Muscle layer of duodenum (tissue), 2 donors: ENCODE data around the gene PDZD4.

ENCODE experiments used
- H3K27ac ChIP-seq: one replicate; pipeline ENCODE4 v1.7.0; 2013; ENCODE audit warnings: mild to moderate bottlenecking, low read length
- H3K27me3 ChIP-seq: one replicate; pipeline ENCODE4 v1.7.0; 2013; ENCODE audit warnings: low read depth, mild to moderate bottlenecking, control low read depth, low read length
- H3K36me3 ChIP-seq, 2 donors: one replicate each; pipeline ENCODE4 v1.7.0; 2013; ENCODE audit warnings: low read length in 2 of 2, control low read depth in 1 of 2, mild to moderate bottlenecking in 1 of 2; ENCODE audit not compliant: insufficient read depth in 2 of 2, control insufficient read depth in 1 of 2
- H3K4me1 ChIP-seq, 2 donors: one replicate each; pipeline ENCODE4 v1.7.0; 2013; ENCODE audit warnings: low read length in 2 of 2, mild to moderate bottlenecking in 2 of 2, control low read depth in 1 of 2, moderate library complexity in 1 of 2; ENCODE audit not compliant: insufficient read depth in 2 of 2, control insufficient read depth in 1 of 2
- H3K4me3 ChIP-seq, 2 donors: one replicate each; pipeline ENCODE4 v1.7.0; 2013; ENCODE audit warnings: low read length in 2 of 2, low read depth in 1 of 2, mild to moderate bottlenecking in 1 of 2
- H3K9me3 ChIP-seq, 2 donors: one replicate each; pipeline ENCODE4 v1.7.0; 2013; ENCODE audit warnings: low read length in 2 of 2, control low read depth in 1 of 2, mild to moderate bottlenecking in 1 of 2; ENCODE audit not compliant: control insufficient read depth in 1 of 2
- donor health status: healthy.

The PDZD4 gene

DNA sequence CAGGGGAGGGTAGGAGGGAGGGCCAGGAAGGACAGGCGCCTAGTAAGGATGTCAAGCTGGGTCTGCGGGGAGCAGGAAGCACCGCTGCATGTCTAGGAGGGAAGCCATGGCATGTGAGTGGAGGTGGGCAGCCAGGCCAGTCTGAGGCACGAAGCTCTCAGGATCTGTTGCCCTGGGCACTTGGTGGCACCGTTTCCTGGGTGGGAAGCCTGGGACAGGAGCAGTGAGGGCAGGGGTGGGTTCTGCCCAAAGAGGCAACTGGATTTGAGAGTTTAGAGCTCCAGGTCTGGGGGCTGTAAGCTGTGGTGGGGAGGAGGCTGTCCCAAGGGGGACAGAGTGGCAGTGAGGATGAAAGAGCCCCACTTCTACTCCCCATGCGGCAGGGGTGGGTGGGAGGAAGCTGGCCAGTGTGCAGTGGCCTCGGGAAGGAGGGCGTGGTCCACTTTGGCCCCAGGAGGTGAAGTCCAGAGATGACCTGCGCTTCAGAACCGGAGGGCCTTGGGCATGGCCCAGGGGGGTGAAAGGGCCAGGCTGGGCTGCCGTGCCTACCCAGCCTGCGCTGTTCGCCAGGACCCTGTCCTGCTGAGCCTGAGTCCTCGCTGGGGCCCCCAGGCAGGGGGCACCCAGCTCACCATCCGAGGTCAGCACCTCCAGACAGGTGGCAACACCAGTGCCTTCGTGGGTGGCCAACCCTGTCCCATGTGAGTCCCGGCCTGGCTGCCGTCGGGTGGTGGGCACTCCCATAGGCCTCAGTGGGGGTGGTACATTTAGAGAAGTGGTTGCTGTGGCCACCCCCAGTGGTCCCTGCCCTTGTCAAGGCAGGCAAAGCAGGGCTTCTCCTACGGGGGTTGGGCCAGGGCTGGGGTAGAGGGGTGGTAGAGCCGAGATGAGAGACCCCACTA, 57.8 kb downstream of the PDZD4 start:
- no peaks in the 10 kb centered on the region for H3K27me3 ChIP-seq
- peaks cover 0 to 3% of the 10 kb centered on the region in 2 donors for H3K4me1 ChIP-seq
- no peaks in the 10 kb centered on the region for H3K9me3 ChIP-seq
- H3K27ac ChIP-seq = no peak overlapping the region
- no peak overlapping the region for H3K4me3 ChIP-seq
- peaks cover 0 to 13% of the 10 kb centered on the region in 2 donors for H3K36me3 ChIP-seq

DNA sequence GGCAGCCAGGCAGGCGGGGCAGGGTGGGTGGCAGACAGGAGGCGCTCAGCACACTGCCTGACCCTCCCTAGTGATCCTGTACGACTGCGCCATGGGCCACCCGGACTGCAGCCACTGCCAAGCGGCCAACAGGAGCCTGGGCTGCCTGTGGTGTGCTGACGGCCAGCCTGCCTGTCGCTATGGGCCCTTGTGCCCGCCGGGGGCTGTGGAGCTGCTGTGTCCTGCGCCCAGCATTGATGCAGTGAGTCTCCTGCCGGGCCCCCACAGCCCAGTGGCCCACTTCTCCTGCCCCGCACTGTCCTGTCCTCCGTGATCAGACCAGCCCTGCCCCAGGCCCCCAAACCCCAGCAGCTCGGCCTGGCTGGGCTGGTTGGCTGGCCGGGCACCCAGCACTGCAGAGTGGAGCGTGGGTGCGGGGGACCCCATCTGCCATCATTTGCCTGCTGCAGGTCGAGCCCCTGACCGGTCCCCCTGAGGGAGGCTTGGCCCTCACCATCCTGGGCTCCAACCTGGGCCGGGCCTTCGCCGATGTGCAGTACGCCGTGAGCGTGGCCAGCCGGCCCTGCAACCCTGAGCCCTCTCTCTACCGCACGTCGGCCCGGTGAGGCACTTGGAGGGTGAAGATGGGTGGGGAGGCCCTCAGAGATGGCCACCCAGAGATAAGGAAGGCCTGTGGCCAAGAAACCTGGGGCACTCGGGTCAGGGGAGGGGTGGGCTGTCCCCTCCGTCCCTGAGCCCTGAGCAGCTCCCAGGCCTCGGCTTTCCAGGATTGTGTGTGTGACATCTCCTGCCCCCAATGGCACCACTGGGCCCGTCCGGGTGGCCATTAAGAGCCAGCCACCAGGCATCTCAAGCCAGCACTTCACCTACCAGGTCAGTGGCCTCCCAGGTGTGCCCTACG, 58.7 kb downstream of the PDZD4 start:
- no peak overlapping the region for H3K27ac ChIP-seq
- peaks cover 0 to 13% of the 10 kb centered on the region in 2 donors for H3K36me3 ChIP-seq

DNA sequence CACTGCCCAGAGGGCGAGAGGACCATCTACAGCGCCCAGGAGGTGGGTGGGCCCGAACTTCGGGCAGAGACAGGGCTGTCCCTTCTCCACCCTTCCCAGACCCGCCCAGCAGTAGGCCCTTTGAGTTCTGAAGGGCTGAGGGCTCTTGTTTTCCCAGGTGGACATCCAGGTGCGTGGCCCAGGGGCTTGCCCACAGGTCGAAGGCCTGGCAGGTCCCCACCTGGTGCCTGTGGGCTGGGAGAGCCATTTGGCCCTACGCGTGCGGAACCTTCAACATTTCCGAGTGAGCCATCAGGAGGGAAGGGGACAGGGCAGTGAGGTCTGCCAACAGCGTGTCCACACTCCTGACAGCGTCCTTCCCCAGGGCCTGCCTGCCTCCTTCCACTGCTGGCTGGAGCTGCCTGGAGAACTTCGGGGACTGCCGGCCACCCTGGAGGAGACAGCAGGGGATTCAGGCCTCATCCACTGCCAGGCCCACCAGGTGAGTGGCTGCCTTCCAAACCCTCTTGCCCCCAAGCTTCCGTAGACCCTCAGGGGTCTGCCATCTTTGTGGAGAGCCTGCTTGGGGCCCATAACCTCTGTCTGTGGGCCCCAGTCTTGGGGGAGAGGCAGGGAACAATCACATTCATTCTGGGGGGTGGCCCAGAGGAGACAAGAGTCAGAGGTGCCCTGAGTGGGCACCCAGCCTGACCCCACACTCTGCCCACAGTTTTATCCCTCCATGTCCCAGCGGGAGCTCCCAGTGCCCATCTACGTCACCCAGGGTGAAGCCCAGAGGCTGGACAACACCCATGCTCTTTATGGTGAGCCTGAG, 59.5 kb downstream of the PDZD4 start:
- H3K4me1 ChIP-seq = peaks cover 0 to 3% of the 10 kb centered on the region in 2 donors
- no peak overlapping the region for H3K4me3 ChIP-seq
- H3K36me3 ChIP-seq = peaks cover 0 to 13% of the 10 kb centered on the region in 2 donors
- H3K9me3 ChIP-seq = no peaks in the 10 kb centered on the region
- no peak overlapping the region for H3K27ac ChIP-seq
- H3K27me3 ChIP-seq = no peaks in the 10 kb centered on the region

More for the DNA sequence above, 58.7 kb downstream of the PDZD4 start:
- Histone ChIP-seq H3K27me3 (no peaks in the 10 kb centered on the region), H3K4me3 (no peak overlapping the region), H3K4me1 (peaks cover 0 to 3% of the 10 kb centered on the region in 2 donors), H3K9me3 (no peaks in the 10 kb centered on the region)

DNA sequence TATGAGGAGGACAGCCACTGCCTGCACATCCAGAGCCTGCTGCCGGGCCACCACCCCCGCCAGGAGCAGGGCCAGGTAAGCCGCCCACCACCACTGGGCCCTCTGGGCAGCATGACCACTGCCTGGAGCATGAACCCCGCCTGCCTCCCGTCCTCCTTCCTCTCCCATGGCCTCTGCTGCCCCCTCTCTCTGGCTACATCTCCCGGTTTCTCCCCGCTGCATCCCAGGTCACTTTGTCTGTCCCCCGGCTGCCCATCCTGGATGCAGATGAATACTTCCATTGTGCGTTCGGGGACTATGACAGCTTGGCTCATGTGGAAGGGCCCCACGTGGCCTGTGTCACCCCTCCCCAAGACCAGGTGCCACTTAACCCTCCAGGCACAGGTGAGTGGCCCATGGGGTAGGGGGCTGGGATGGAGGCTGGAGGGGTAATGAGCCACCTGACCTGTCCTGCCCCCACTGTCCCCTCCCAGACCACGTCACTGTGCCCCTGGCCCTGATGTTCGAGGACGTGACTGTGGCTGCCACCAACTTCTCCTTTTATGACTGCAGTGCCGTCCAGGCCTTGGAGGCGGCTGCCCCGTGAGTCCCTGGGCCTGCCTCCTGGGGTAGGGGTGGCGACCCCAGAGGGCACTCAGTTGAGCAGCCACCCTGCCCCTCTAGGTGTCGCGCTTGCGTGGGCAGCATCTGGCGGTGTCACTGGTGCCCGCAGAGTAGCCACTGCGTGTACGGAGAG, 60.3 kb downstream of the PDZD4 start:
- Histone ChIP-seq H3K4me1 (peaks cover 0 to 3% of the 10 kb centered on the region in 2 donors), H3K36me3 (peaks cover 0 to 13% of the 10 kb centered on the region in 2 donors), H3K4me3 (no peak overlapping the region), H3K9me3 (no peaks in the 10 kb centered on the region), H3K27ac (no peak overlapping the region), H3K27me3 (no peaks in the 10 kb centered on the region)

DNA sequence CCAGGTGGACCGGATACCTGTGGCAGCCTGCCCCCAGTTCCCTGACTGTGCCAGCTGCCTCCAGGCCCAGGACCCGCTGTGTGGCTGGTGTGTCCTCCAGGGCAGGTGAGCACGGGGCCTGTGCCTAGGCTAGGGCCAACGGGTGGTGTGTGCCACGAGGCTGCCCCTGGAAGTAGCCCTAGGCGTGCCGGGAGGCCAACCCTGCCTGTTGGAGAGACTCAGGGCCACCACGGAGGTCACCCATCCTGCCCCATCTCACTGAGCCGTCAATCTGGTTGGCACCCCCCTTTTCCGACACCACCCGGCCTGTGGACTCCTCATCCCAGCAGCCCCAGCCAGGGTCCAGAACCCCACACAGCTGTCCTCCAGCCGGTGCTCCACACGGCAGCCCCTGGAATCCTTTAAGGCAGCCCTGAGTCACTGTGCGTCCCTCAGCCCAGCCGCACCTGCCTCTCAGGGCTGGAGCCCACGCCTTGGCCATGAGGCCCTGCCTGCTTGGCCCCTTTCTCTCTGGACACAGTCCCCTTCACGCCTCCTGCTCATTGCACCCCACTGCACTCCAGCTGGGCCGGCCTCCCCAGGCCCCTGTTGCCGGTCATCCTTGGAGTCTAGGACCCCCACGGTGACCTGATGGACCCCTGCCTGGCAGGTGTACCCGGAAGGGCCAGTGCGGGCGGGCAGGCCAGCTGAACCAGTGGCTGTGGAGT, 61.0 kb downstream of the PDZD4 start:
- Histone ChIP-seq H3K4me1 (peaks cover 0 to 3% of the 10 kb centered on the region in 2 donors), H3K9me3 (no peaks in the 10 kb centered on the region), H3K27me3 (no peaks in the 10 kb centered on the region), H3K36me3 (peaks cover 0 to 13% of the 10 kb centered on the region in 2 donors), H3K27ac (no peak overlapping the region), H3K4me3 (no peak overlapping the region)

DNA sequence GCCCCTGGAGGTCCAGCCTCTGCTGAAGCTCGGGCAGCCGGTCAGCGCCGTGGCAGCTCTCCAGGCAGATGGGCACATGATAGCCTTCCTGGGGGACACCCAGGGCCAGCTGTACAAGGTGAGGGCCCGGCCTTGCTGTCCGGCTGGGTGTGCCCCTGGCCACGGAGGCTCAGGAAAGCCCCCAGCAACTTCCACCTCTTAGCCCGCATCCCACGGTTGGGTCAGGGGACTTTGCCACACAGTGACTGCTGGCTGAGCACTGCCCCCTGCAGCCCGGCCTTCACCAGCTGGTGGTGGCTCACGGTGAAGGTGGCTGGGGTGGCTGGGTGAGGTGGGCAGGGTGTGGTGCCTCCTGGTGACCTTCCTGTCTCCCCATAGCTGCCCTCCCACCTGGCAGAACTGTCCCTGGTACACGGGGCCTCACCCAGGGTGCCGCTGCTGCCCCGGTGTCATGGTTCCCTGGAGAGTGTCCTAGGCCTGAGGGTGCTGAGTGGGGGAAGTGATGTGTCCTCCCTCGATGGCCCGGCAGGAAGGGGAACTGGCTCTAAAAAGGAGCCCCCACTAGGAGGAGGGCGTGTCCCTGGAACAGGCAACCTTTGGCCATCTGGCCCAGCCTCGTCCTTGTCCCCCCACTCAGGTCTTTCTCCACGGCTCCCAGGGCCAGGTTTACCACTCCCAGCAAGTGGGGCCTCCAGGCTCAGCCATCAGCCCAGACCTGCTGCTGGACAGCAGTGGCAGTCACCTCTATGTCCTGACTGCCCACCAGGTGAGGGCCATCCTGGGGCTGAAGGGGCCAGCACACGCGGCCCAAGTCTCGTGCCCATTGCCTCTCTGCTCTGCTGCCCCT, 61.8 kb downstream of the PDZD4 start:
- Histone ChIP-seq H3K4me3 (no peak overlapping the region), H3K27ac (no peak overlapping the region), H3K36me3 (peaks cover 0 to 7% of the 10 kb centered on the region in 2 donors), H3K9me3 (no peaks in the 10 kb centered on the region), H3K4me1 (peaks cover 0 to 3% of the 10 kb centered on the region in 2 donors), H3K27me3 (no peaks in the 10 kb centered on the region)

DNA sequence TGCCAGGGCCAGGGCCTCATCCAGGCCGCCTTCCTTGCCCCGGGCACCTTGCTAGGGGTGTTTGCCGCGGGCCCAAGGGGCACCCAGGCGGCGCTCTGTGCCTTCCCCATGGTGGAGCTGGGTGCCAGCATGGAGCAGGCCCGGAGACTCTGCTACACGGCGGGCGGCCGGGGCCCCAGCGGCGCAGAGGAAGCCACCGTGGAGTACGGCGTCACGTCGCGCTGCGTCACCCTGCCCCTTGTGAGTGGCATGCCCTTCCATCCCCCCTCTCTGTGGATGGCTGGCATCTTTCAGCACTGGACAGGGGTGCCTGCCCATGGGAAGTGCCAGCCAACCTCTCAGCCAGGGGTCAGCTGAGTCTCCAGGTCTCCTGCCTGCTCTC, 62.7 kb downstream of the PDZD4 start:
- no peak overlapping the region for H3K27ac ChIP-seq
- peaks cover 0 to 7% of the 10 kb centered on the region in 2 donors for H3K36me3 ChIP-seq
- H3K4me3 ChIP-seq = no peak overlapping the region
- H3K27me3 ChIP-seq = no peaks in the 10 kb centered on the region
- peaks cover 0 to 3% of the 10 kb centered on the region in 2 donors for H3K4me1 ChIP-seq
- no peaks in the 10 kb centered on the region for H3K9me3 ChIP-seq

DNA sequence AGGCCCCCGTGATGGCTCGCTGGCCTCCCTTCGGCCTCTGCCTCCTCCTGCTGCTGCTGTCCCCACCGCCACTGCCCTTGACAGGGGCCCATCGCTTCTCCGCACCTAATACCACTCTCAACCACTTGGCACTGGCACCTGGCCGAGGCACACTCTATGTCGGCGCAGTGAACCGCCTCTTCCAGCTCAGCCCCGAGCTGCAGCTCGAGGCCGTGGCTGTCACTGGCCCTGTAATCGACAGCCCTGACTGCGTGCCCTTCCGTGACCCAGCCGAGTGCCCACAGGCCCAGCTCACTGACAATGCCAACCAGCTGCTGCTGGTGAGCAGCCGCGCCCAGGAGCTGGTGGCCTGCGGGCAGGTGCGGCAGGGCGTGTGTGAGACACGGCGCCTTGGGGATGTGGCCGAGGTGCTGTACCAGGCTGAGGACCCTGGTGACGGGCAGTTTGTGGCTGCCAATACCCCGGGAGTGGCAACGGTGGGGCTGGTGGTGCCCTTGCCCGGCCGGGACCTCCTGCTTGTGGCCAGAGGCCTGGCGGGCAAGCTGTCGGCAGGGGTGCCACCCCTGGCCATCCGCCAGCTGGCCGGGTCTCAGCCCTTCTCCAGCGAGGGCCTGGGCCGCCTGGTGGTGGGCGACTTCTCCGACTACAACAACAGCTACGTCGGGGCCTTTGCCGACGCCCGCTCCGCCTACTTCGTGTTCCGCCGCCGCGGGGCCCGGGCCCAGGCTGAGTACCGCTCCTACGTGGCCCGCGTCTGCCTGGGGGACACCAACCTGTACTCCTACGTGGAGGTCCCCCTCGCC, 63.3 kb downstream of the PDZD4 start:
- peaks cover 0 to 7% of the 10 kb centered on the region in 2 donors for H3K36me3 ChIP-seq
- no peaks in the 10 kb centered on the region for H3K27me3 ChIP-seq
- no peak overlapping the region for H3K27ac ChIP-seq
- peak overlapping the region in 1 of 2 donors; percentile 52 for H3K4me3 ChIP-seq
- peaks cover 0 to 3% of the 10 kb centered on the region in 2 donors for H3K4me1 ChIP-seq
- no peaks in the 10 kb centered on the region for H3K9me3 ChIP-seq
